Measurements from ENCODE around the gene STYK1.

STYK1 gene

DNA sequence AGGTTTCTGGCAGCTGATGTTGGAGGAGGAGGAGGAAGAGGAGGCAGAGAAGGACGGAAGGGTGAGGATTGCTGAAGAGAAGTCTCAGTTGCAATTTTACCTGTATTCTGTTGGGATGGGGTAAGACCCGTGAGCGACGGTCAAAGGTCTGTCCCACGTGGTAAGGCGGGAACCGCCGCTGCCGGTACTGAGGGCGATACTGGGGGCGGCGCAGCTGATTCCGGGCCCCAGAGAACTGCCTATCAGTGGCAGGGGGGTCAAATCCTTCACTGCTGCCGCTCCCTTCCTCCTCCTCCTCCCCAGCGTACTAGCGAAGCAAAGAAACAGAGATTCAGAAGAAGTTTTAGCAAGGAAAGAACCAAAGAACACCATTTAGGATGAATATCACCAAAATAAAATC lies 36.0 kb upstream of the STYK1 start:
- in situ Hi-C loops (cut with HindIII; ENCODE audit: low pct_unique_long_range_greater_than_20kb, low sequenced_read_pairs), result no loop called here
- no peak for DNase-seq (ENCODE audit: low read depth in 1 of 2, low spot score in 1 of 2)
- no peak for TF ChIP-seq JUND (IDR thresholded peaks at IDR 0.05; ENCODE audit: low read depth)

DNA sequence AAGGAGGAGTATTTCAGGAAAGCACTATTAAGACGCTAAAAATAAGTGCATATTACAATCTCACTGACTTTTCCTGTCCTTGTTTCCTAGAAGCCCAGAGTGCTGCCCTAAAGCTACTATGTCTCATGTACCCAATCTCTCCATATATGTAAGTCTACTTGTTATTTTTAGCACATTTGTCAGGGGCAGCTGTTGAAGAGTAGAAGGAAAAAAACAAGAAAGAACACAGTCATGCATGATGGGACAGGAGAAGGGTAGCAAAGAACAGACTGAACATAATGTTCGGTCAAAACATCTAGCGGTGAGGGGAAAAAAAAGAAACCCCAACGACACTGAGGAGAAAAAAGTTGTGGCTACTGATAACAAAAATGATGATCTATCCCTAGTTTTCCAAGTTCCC lies 35.0 kb upstream of the STYK1 start:
- no peak for DNase-seq (ENCODE audit: low read depth in 1 of 2, low spot score in 1 of 2)
- no peak for TF ChIP-seq JUND (IDR thresholded peaks at IDR 0.05; ENCODE audit: low read depth)
- in situ Hi-C loops (cut with HindIII; ENCODE audit: low pct_unique_long_range_greater_than_20kb, low sequenced_read_pairs), result no loop called here

DNA sequence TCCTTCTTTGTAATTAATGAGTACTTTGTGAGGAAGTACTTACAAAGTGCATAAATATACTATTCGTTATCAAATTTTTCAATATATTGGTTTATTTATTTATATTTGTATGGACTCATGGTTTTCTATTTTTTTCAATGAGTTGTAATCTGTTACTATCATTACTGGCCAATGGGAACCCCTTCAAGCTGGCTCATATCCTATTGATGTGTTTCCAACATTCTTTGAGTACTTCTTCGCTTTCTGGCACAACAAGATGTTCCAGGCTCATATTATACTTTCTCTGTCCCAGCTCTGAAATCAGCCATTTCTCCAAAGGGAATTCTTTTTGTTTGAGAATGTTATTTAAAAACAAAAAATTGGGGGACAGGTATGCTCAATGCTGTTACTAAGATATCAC lies 31.8 kb upstream of the STYK1 start:
- in situ Hi-C loops (cut with HindIII; ENCODE audit: low pct_unique_long_range_greater_than_20kb, low sequenced_read_pairs), result no loop called here
- DNase-seq (ENCODE audit: low read depth in 1 of 2, low spot score in 1 of 2), result no peak
- no peak for TF ChIP-seq JUND (IDR thresholded peaks at IDR 0.05; ENCODE audit: low read depth)

DNA sequence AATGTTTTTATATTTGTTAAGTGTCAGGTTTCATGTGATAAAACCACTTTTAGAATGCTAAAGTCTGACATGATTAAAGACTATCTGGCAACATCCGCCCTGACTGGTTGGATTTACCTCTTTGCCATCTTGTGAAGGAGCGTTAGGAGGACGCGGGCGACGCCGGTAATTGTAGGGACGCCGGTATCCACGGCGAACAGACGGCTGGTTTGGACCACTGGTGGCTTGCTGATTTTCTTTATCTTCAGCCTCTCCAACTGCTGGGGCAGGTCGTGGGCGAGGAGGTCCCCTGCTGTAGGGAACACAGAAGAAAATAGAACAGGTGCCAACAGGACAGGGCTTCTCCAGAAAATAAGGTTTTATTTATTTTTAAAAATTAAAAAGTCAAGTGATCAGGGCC lies 28.0 kb upstream of the STYK1 start:
- in situ Hi-C loops (cut with HindIII; ENCODE audit: low pct_unique_long_range_greater_than_20kb, low sequenced_read_pairs), result no loop called here
- no peak for TF ChIP-seq JUND (IDR thresholded peaks at IDR 0.05; ENCODE audit: low read depth)
- DNase-seq (ENCODE audit: low read depth in 1 of 2, low spot score in 1 of 2), result no peak

DNA sequence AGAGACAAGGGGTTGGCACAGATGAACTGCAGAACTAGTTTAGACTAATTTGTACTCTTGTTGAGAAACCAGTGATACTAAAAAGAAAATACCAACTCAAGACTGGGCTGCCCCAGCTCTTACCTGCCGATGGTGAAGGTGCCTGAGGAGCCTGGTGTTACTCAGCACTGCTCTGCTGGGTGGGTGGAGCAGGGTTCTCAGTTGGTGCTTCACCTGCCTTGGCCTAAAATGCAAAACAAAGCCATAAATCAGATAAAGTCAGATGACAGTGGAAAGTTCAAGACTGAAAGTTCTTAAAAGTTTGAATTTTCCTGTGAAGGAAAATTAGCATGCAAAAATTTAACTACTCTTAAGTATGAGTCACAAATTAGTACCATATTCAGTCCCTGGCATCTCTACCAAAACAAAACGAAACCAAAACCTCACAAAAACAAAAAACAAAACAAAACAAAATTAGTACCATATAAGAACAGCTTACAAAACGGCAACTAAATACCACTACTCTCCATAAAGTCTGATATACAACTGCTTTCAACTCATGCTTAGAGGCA lies 27.4 kb upstream of the STYK1 start:
- in situ Hi-C loops (cut with HindIII; ENCODE audit: low pct_unique_long_range_greater_than_20kb, low sequenced_read_pairs), result no loop called here
- no peak for DNase-seq (ENCODE audit: low read depth in 1 of 2, low spot score in 1 of 2)
- no peak for TF ChIP-seq JUND (IDR thresholded peaks at IDR 0.05; ENCODE audit: low read depth)

DNA sequence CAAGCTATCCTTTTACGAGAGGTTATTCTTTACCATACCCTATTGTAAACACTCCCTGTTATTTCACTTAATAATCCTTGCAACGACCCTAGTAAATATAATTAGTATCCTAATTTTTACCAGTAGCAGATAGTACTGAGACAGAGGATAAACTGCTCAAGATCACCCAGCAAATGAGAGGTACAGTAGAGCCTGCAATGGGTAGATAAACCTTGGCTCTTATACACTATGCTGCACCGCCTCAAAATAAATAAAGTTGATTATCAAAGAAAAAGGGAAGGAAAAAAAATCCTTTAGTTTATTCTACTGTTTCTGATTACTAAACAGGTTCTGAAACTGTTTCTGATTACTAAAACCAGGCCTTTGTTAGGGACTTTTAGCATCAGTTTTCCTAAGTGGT lies 26.7 kb upstream of the STYK1 start:
- DNase-seq (ENCODE audit: low read depth in 1 of 2, low spot score in 1 of 2), result no peak
- TF ChIP-seq JUND (IDR thresholded peaks at IDR 0.05; ENCODE audit: low read depth), result no peak
- in situ Hi-C loops (cut with HindIII; ENCODE audit: low pct_unique_long_range_greater_than_20kb, low sequenced_read_pairs), result no loop called here

DNA sequence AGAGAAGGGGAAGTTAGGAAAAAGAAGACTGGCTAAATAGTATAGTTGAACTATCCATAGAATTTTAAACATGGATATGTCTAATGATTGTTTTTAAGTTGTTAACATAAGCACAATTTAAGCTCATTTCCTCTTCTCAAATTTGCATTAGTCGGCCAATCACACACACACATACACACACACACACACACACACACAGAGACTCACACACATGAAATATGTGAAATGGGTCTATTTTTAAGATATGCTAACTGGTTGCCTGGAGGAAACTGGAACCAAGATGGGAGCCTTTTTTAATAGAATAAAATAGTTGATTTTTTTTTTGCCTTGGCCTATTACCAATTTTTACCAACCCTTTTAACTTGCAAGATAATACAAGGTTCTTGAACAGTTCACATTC lies 24.0 kb upstream of the STYK1 start:
- no peak for TF ChIP-seq JUND (IDR thresholded peaks at IDR 0.05; ENCODE audit: low read depth)
- in situ Hi-C loops (cut with HindIII; ENCODE audit: low pct_unique_long_range_greater_than_20kb, low sequenced_read_pairs), result no loop called here
- DNase-seq (ENCODE audit: low read depth in 1 of 2, low spot score in 1 of 2), result no peak

DNA sequence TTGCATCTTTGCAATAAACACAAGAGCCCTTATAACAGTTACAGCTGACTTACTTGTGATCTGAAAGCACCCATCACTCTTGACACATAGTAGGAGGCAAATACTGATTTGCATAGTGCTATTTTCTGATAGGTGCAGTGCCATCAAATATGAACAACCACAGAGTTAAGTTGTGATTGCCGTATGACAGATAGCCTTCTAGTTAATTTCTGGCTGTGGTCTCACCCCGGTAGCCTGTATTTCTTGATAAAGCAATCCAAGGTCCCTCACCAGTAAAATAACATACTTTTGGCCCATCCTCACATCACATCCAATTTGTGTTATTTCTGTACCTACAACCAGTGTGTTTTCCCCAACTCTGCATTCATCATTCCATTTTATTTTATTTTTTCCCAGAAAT lies 23.3 kb upstream of the STYK1 start:
- DNase-seq (ENCODE audit: low read depth in 1 of 2, low spot score in 1 of 2), result no peak
- in situ Hi-C loops (cut with HindIII; ENCODE audit: low pct_unique_long_range_greater_than_20kb, low sequenced_read_pairs), result no loop called here
- TF ChIP-seq JUND (IDR thresholded peaks at IDR 0.05; ENCODE audit: low read depth), result no peak

DNA sequence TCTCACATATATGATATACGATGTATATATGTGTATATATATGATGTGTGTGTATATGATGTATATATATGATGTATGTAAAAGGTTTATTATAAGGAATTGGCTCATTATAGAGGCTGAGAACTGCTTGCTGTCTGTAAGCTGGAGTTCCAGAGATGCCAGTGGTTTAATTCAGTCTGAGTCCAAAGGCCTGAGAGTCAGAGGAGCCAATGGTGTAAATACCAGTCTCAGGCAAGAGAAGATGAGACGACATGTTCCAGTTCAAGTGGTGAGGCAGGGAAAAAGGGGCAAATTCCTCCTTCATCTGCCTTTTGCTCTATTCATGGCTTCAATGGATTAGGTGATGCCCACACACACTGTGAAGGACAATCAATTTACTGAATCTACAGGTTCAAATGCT lies 17.1 kb upstream of the STYK1 start:
- in situ Hi-C loops (cut with HindIII; ENCODE audit: low pct_unique_long_range_greater_than_20kb, low sequenced_read_pairs), result no loop called here
- DNase-seq (ENCODE audit: low read depth in 1 of 2, low spot score in 1 of 2), result no peak
- no peak for TF ChIP-seq JUND (IDR thresholded peaks at IDR 0.05; ENCODE audit: low read depth)

DNA sequence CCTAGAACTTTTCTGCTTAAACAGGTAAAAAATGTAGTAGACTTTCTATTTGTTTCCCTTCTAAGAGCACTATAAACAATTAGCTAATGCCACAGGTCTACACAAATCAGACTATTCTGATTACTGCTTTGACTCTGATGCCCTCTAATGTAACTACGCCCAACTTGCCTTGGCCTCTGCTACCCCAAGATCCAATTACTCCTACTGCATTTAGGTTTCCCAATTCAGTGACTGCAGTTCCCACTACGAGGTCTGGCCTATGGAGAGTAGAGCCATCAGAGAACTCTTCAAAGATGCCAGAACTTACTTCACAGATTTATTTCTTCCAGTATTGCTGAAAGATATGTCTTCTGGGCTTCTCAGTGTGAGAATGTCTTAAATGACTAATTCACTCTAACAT lies 15.3 kb upstream of the STYK1 start:
- no peak for DNase-seq (ENCODE audit: low read depth in 1 of 2, low spot score in 1 of 2)
- no peak for TF ChIP-seq JUND (IDR thresholded peaks at IDR 0.05; ENCODE audit: low read depth)
- in situ Hi-C loops (cut with HindIII; ENCODE audit: low pct_unique_long_range_greater_than_20kb, low sequenced_read_pairs), result no loop called here

DNA sequence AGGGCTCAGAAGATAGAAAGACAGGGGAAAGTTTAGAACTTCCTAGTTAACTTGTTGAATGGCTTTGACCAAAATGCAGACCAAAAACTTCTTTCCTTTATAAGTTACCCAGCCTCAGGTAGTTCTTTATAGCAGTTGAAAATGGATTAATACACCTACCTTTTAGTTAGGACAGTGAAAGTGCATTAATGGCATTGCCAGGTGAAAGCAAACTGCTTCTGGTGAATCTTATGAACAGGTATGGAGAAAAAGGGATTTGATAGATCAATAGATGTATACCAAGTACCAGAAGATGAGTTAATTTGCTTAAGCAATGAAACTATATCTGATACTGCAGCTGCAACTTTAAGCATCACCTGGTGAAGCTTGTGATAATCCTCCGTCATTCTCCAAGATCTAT lies 14.2 kb upstream of the STYK1 start:
- no peak for TF ChIP-seq JUND (IDR thresholded peaks at IDR 0.05; ENCODE audit: low read depth)
- in situ Hi-C loops (cut with HindIII; ENCODE audit: low pct_unique_long_range_greater_than_20kb, low sequenced_read_pairs), result no loop called here
- no peak for DNase-seq (ENCODE audit: low read depth in 1 of 2, low spot score in 1 of 2)

DNA sequence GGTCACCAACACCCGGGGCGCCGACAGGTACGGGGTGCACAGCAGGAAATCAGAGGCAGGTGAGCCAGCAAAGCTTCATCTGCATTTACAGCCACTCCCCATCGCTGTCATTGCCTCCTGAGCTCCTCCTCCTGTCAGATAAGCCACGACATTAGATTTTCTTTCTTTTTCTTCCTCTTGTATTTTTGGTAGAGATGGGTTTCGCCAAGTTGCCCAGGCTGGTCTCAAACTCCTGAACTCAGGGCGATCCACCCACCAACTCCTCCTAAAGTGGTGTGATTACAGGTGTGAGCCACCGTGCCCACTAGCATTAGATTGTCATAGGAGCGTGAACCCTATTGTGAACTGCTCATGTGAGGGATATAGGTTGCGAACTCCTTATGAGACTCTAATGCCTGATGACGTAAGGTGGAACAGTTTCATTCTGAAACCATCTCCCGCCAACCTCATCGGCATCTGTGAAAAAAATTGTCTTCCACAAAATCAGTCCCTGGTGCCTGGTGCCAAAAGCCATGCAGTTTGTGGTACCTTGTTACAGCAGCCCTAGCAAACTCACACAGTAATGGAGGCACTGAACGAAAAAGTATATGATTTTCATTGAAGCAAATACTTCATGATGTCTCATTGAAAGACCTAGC lies 1.5 kb downstream of the STYK1 start:
- no peak for DNase-seq (ENCODE audit: low read depth in 1 of 2, low spot score in 1 of 2)
- in situ Hi-C loops (cut with HindIII; ENCODE audit: low pct_unique_long_range_greater_than_20kb, low sequenced_read_pairs), result no loop called here
- no peak for TF ChIP-seq JUND (IDR thresholded peaks at IDR 0.05; ENCODE audit: low read depth)

DNA sequence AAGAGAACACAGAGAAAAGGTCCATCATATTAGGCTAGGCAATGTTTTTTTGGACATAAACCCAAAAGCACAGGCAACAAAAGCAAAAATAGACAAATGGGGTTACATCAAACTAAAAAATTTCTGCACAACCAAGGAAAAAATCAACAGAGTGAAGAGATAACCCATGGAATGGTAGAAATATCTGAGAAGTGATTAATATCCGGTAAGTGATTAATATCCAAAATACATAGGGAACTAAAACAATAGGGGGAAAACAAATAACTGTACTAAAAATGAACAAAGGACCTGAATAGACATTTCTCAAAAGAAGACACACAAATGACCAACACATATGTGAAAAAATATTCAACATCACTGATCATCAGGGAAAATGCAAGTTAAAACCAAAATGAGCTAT lies 4.3 kb downstream of the STYK1 start:
- in situ Hi-C loops (cut with HindIII; ENCODE audit: low pct_unique_long_range_greater_than_20kb, low sequenced_read_pairs), result no loop called here
- no peak for DNase-seq (ENCODE audit: low read depth in 1 of 2, low spot score in 1 of 2)
- TF ChIP-seq JUND (IDR thresholded peaks at IDR 0.05; ENCODE audit: low read depth), result no peak

DNA sequence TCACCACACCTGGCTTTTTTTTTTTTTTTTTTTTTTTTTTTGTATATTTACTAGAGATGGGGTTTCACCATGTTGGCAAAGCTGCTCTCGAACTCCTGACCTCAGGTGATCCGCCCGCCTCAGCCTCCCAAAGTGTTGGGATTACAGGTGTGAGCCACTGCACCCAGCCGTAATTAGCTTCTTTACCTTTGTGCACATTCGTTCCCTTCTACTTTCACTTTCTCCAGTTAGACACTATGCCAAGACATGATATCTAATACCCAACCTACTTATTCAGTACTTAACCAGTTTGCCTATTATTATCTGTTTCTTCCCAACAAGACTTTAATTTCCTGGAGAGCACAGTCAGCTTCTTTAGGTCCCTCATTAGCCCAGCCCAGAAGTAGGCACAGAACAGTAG lies 5.3 kb downstream of the STYK1 start:
- no peak for TF ChIP-seq JUND (IDR thresholded peaks at IDR 0.05; ENCODE audit: low read depth)
- DNase-seq (ENCODE audit: low read depth in 1 of 2, low spot score in 1 of 2), result no peak
- in situ Hi-C loops (cut with HindIII; ENCODE audit: low pct_unique_long_range_greater_than_20kb, low sequenced_read_pairs), result no loop called here
